ENCODE results near the gene SACM1L. TPM values are rescaled to one million over a fixed set of nuclear protein-coding genes. Genes with fewer than 3 reads are reported as not detected.

SACM1L gene
- 10 to 100 TPM; 50.5 to 57.3 TPM for total RNA-seq

DNA sequence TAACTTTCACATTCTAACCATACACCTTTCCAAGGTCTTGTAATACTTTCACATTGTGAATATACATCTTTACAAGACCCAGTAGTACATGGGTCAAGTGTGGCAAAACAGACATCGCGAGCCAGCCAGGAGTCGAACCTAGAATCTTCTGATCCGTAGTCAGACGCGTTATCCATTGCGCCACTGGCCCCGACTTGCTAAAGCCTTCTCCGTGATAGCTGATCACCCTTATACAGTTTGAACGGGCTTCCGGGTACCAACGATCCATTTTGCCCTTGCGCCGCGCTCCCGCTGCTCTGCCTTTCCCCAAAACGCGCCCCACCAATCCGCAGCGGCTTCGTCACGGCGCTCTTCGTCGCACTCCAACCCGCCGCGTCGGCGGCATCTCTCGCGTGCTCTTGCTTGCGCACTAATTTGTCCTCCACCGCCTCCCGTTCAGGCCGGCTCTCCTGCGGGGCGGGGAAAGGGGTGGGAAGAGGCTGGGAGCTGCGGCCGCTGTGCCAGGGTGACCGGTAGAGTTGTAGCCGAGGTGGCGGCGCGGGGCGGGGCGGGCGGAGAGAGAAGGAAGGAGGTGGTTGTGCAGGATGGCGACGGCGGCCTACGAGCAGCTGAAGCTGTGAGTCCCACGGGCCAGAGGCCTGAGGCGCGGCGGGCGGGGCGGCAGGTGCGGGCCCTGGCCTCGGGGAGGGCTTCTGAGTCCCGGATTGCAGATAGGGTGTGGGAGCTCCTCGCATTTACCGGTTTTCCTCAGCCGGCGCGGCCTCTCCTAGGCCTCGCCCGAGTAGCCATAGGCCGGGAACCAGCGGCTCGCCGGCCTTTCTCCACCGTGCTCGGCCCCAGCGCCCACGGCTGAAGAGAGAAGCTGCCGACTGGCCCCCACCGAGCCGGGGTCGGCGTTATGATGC lies at the start of gene SACM1L:
Gene SACM1L, plus strand, starts transcription at position 515 of the 905 bp plus-strand sequence. Its CDS starts 70 bp downstream, at position 585.
- Histone ChIP-seq H3K4me1 (ENCODE audit: control insufficient read depth in 1 of 2, low read depth in 2 of 2) (peaks cover 17 to 30% of the 10 kb centered on the region in 2 donors), H3K9me3 (no peaks in the 10 kb centered on the region), H3K27ac (peak within 1 kb of the TSS; percentile 84 to 88)

GRCh38 chr3:45640091-45640507 lies 49.1 kb upstream of the SACM1L start:
- no peak overlapping the region for H3K27ac ChIP-seq
- peaks cover 20 to 36% of the 10 kb centered on the region in 2 donors for H3K4me1 ChIP-seq (ENCODE audit: control insufficient read depth in 1 of 2, low read depth in 2 of 2)
- no peak overlapping the region for H3K4me3 ChIP-seq
- H3K27me3 ChIP-seq (replicated peaks; ENCODE audit: insufficient read depth) = no peaks in the 10 kb centered on the region
- DNase-seq (ENCODE audit: low spot score) = no peak
- H3K36me3 ChIP-seq = no peaks in the 10 kb centered on the region
- no peak for ATAC-seq (ENCODE audit: insufficient number of reproducible peaks, low FRiP score, low read depth)
- TF ChIP-seq, protein P1, sequence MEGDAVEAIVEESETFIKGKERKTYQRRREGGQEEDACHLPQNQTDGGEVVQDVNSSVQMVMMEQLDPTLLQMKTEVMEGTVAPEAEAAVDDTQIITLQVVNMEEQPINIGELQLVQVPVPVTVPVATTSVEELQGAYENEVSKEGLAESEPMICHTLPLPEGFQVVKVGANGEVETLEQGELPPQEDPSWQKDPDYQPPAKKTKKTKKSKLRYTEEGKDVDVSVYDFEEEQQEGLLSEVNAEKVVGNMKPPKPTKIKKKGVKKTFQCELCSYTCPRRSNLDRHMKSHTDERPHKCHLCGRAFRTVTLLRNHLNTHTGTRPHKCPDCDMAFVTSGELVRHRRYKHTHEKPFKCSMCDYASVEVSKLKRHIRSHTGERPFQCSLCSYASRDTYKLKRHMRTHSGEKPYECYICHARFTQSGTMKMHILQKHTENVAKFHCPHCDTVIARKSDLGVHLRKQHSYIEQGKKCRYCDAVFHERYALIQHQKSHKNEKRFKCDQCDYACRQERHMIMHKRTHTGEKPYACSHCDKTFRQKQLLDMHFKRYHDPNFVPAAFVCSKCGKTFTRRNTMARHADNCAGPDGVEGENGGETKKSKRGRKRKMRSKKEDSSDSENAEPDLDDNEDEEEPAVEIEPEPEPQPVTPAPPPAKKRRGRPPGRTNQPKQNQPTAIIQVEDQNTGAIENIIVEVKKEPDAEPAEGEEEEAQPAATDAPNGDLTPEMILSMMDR (IDR thresholded peaks at IDR 0.05) = no peak
- no peaks in the 10 kb centered on the region for H3K9me3 ChIP-seq

More for the DNA sequence above, at the start of gene SACM1L:
- TF ChIP-seq, protein P1 (IDR thresholded peaks at IDR 0.05) = no peak
- DNase-seq (ENCODE audit: low spot score) (peak; percentile 95), ATAC-seq (ENCODE audit: insufficient number of reproducible peaks, low FRiP score, low read depth) (peak; percentile 95)
- H3K4me3 ChIP-seq = peak within 1 kb of the TSS; percentile 89
- H3K27me3 ChIP-seq (replicated peaks; ENCODE audit: insufficient read depth) = no peaks in the 10 kb centered on the region
- H3K36me3 ChIP-seq = no peaks in the 10 kb centered on the region

DNA sequence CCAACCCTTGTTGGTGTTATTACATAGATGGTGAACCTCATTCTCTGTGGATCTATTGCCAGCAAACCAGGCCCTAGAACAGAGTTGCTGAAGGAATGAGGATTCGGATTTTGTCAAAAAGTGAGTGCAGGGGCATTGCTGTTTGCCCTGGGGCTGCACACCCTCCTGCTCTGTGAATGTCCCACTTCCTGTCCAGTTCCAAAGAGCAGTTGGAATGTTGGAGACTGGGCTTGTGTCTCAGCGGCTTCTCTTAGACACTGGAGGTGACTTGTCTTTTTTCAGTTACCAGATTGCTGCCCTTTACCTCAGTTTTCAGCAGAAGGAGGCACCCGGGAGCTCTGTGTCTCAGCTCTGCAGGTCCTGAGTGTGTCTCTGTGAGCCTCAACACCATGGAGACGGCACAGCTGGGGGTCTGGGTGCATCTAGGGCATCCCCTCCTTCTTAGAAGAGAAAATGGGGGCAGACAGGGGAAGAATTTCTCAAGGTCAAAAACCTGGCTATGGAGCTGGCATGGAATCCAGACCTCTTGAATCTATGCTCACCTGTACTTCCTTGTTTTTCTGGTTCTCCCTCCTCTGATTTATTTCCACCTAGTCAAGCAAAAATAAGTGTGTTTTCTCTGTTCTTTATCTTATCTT lies 48.4 kb upstream of the SACM1L start:
- TF ChIP-seq, protein P1 (IDR thresholded peaks at IDR 0.05) = no peak
- H3K27ac ChIP-seq = no peak overlapping the region

GRCh38 chr3:45641756-45642155 lies 47.4 kb upstream of the SACM1L start:
- H3K4me1 ChIP-seq (ENCODE audit: control insufficient read depth in 1 of 2, low read depth in 2 of 2) = peaks cover 36 to 52% of the 10 kb centered on the region in 2 donors
- DNase-seq (ENCODE audit: low spot score) (no peak), ATAC-seq (ENCODE audit: insufficient number of reproducible peaks, low FRiP score, low read depth) (no peak)
- H3K27me3 ChIP-seq (replicated peaks; ENCODE audit: insufficient read depth) = no peaks in the 10 kb centered on the region
- TF ChIP-seq, protein P1 (IDR thresholded peaks at IDR 0.05) = no peak
- no peaks in the 10 kb centered on the region for H3K9me3 ChIP-seq
- H3K36me3 ChIP-seq = no peaks in the 10 kb centered on the region
- no peak overlapping the region for H3K4me3 ChIP-seq
- H3K27ac ChIP-seq = no peak overlapping the region

More for the DNA sequence above, 48.4 kb upstream of the SACM1L start:
- Histone ChIP-seq H3K4me1 (ENCODE audit: control insufficient read depth in 1 of 2, low read depth in 2 of 2) (peaks cover 26 to 43% of the 10 kb centered on the region in 2 donors), H3K27me3 (replicated peaks; ENCODE audit: insufficient read depth) (no peaks in the 10 kb centered on the region), H3K4me3 (no peak overlapping the region), H3K9me3 (no peaks in the 10 kb centered on the region), H3K36me3 (no peaks in the 10 kb centered on the region)
- no peak for ATAC-seq (ENCODE audit: insufficient number of reproducible peaks, low FRiP score, low read depth)
- DNase-seq (ENCODE audit: low spot score) = no peak

DNA sequence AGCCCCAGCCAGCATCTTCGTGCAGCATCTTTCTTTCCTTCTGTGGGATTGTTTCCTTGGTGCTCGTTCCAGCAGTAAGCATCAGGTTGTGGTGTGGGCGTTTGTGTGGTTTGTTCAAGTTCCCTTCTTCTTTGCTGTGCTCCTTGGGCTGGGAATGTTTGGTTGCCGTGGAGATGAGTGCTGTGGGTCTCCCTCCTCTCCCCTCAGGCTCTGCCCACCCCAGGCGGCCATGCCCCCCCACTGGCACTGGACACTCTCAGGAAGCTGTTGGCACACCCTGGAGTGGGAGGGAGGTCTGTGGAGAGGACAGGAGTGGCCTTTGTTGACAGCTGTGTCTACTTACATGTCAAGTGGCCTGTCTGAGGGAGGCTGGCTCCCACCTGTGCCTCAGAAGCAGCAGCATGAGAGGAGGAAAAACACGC lies 46.5 kb upstream of the SACM1L start:
- H3K27ac ChIP-seq = peak overlapping the region; percentile 77 to 90
- no peak overlapping the region for H3K4me3 ChIP-seq
- TF ChIP-seq, protein P1 (IDR thresholded peaks at IDR 0.05) = no peak
- DNase-seq (ENCODE audit: low spot score) (no peak), ATAC-seq (ENCODE audit: insufficient number of reproducible peaks, low FRiP score, low read depth) (no peak)
- H3K4me1 ChIP-seq (ENCODE audit: control insufficient read depth in 1 of 2, low read depth in 2 of 2) = peaks cover 44 to 62% of the 10 kb centered on the region in 2 donors
- no peaks in the 10 kb centered on the region for H3K36me3 ChIP-seq
- H3K9me3 ChIP-seq = no peaks in the 10 kb centered on the region
- H3K27me3 ChIP-seq (replicated peaks; ENCODE audit: insufficient read depth) = no peaks in the 10 kb centered on the region
